DOHH2 (cell line): ENCODE results near the gene NLRP1.

ENCODE experiments used
- EZH2phosphoT487 ChIP-seq: fragments of 200-600 bp; sonication (generic); IDR thresholded peaks from 2 replicates; pipeline ENCODE4 v1.6.1; 2017; ENCODE audit warnings: borderline replicate concordance, mild to moderate bottlenecking, antibody characterized with exemption, low read length, moderate library complexity, mixed read lengths
- TF ChIP-seq, protein P1 (sequence below): fragments of 200-600 bp; sonication (generic); IDR thresholded peaks from one replicate; pipeline ENCODE4 v1.5.1; 2014; ENCODE audit warnings: antibody characterized with exemption, mild to moderate bottlenecking, low read depth, low read length; ENCODE audit not compliant: poor library complexity, severe bottlenecking

DNA sequence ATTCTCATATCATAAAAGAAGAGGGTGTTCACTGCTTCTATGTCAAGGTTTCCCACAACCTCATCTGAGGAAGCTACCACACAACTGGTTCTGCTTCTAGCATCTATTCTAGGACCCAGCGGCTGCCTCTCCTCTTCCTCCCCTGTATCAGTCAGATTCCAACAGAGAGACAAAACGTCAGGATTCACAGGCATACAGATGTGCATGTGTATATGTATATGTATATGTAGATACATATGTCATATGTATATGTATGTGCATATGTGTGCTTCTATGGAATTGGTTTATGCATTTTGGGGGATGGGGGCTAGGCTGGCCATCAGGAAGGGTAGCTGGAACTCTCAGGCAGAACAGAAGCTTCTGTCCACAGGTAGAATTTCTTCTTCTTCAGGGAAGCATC, 37.4 kb upstream of the NLRP1 start:
- TF ChIP-seq, protein P1, sequence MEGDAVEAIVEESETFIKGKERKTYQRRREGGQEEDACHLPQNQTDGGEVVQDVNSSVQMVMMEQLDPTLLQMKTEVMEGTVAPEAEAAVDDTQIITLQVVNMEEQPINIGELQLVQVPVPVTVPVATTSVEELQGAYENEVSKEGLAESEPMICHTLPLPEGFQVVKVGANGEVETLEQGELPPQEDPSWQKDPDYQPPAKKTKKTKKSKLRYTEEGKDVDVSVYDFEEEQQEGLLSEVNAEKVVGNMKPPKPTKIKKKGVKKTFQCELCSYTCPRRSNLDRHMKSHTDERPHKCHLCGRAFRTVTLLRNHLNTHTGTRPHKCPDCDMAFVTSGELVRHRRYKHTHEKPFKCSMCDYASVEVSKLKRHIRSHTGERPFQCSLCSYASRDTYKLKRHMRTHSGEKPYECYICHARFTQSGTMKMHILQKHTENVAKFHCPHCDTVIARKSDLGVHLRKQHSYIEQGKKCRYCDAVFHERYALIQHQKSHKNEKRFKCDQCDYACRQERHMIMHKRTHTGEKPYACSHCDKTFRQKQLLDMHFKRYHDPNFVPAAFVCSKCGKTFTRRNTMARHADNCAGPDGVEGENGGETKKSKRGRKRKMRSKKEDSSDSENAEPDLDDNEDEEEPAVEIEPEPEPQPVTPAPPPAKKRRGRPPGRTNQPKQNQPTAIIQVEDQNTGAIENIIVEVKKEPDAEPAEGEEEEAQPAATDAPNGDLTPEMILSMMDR: no peak
- TF ChIP-seq EZH2phosphoT487: no peak
